ENCODE measurements around the gene TNS3. TPM values are rescaled to one million over a fixed set of nuclear protein-coding genes. Genes with fewer than 3 reads are reported as not detected.

Gene TNS3
- total RNA-seq, 1 donor from 2014 or later = 5.7 TPM

GRCh38 chr7:47255007-47255406 lies 326.9 kb downstream of the TNS3 start:
- DNase-seq = no peak
- Mint-ChIP-seq H3K36me3 (ENCODE audit: low read depth) (no peaks in the 10 kb centered on the region), H3K4me3 (peak overlapping the region; percentile 57), H3K27me3 (peaks cover 15% of the 10 kb centered on the region), H3K4me1 (peaks cover 9% of the 10 kb centered on the region), H3K9me3 (no peaks in the 10 kb centered on the region), H3K27ac (no peak overlapping the region)
- intact Hi-C loops (cut with micrococcal nuclease) = loop anchor here (10.0 kb wide), 1 partner anchor 1330 kb away; the partner anchor contains the start of gene IGFBP3

- no peak overlapping the region for H3K27ac Mint-ChIP-seq
- peak; percentile 87 for DNase-seq
- H3K4me3 Mint-ChIP-seq = peak overlapping the region; percentile 57
- H3K36me3 Mint-ChIP-seq (ENCODE audit: low read depth) = no peaks in the 10 kb centered on the region
- H3K9me3 Mint-ChIP-seq = no peaks in the 10 kb centered on the region
- intact Hi-C loops (cut with micrococcal nuclease) = loop anchor here (5.0 to 10.0 kb wide), 2 partner anchors 563 to 1330 kb away; partner anchors contain the start of gene IGFBP3
- H3K4me1 Mint-ChIP-seq = peaks cover 9% of the 10 kb centered on the region
- peaks cover 19% of the 10 kb centered on the region for H3K27me3 Mint-ChIP-seq
Observed at GRCh38 chr7:47254081-47254977, 327.6 kb downstream of the TNS3 start.

GRCh38 chr7:47253650-47254080 lies 328.2 kb downstream of the TNS3 start:
- H3K27ac Mint-ChIP-seq = no peak overlapping the region
- peak; percentile 54 for DNase-seq
- H3K27me3 Mint-ChIP-seq = peaks cover 19% of the 10 kb centered on the region
- intact Hi-C loops (cut with micrococcal nuclease) = loop anchor here (5.0 to 10.0 kb wide), 2 partner anchors 564 to 1329 kb away; partner anchors contain the start of gene IGFBP3
- peaks cover 9% of the 10 kb centered on the region for H3K4me1 Mint-ChIP-seq
- peak overlapping the region; percentile 12 for H3K4me3 Mint-ChIP-seq
- H3K36me3 Mint-ChIP-seq (ENCODE audit: low read depth) = no peaks in the 10 kb centered on the region
- H3K9me3 Mint-ChIP-seq = no peaks in the 10 kb centered on the region

- Mint-ChIP-seq H3K9me3 (no peaks in the 10 kb centered on the region), H3K4me3 (no peak overlapping the region), H3K27me3 (peaks cover 19% of the 10 kb centered on the region), H3K27ac (no peak overlapping the region), H3K36me3 (ENCODE audit: low read depth) (no peaks in the 10 kb centered on the region), H3K4me1 (peaks cover 9% of the 10 kb centered on the region)
- intact Hi-C loops (cut with micrococcal nuclease) = loop anchor here (5.0 to 10.0 kb wide), 2 partner anchors 565 to 1328 kb away; partner anchors contain the start of gene IGFBP3
- no peak for DNase-seq
Observed at GRCh38 chr7:47252675-47253074, 329.2 kb downstream of the TNS3 start.

- intact Hi-C loops (cut with micrococcal nuclease) = no loop called here
- Mint-ChIP-seq H3K36me3 (ENCODE audit: low read depth) (no peaks in the 10 kb centered on the region), H3K4me1 (peaks cover 5% of the 10 kb centered on the region), H3K4me3 (no peak overlapping the region), H3K27ac (no peak overlapping the region), H3K9me3 (no peaks in the 10 kb centered on the region), H3K27me3 (peaks cover 16% of the 10 kb centered on the region)
- no peak for DNase-seq
Observed at GRCh38 chr7:47249361-47249760, 332.6 kb downstream of the TNS3 start.

GRCh38 chr7:47248797-47249196 lies 333.1 kb downstream of the TNS3 start:
- no peak overlapping the region for H3K27ac Mint-ChIP-seq
- H3K9me3 Mint-ChIP-seq = no peaks in the 10 kb centered on the region
- intact Hi-C loops (cut with micrococcal nuclease) = no loop called here
- H3K27me3 Mint-ChIP-seq = peaks cover 15% of the 10 kb centered on the region
- H3K36me3 Mint-ChIP-seq (ENCODE audit: low read depth) = no peaks in the 10 kb centered on the region
- no peak overlapping the region for H3K4me3 Mint-ChIP-seq
- H3K4me1 Mint-ChIP-seq = peaks cover 3% of the 10 kb centered on the region
- DNase-seq = no peak

- Mint-ChIP-seq H3K36me3 (ENCODE audit: low read depth) (no peaks in the 10 kb centered on the region), H3K27ac (no peak overlapping the region), H3K4me1 (no peaks in the 10 kb centered on the region), H3K27me3 (peaks cover 4% of the 10 kb centered on the region), H3K4me3 (no peak overlapping the region), H3K9me3 (no peaks in the 10 kb centered on the region)
- intact Hi-C loops (cut with micrococcal nuclease) = no loop called here
- DNase-seq = no peak
Observed at GRCh38 chr7:47247132-47247531, 334.8 kb downstream of the TNS3 start.

- Mint-ChIP-seq H3K36me3 (ENCODE audit: low read depth) (no peaks in the 10 kb centered on the region), H3K9me3 (no peaks in the 10 kb centered on the region), H3K4me1 (no peaks in the 10 kb centered on the region), H3K4me3 (no peak overlapping the region), H3K27me3 (peaks cover 3% of the 10 kb centered on the region), H3K27ac (no peak overlapping the region)
- DNase-seq = no peak
- intact Hi-C loops (cut with micrococcal nuclease) = no loop called here
Observed at GRCh38 chr7:47244692-47245091, 337.2 kb downstream of the TNS3 start.

GRCh38 chr7:47241112-47242065 lies 340.5 kb downstream of the TNS3 start:
- no peaks in the 10 kb centered on the region for H3K4me1 Mint-ChIP-seq
- intact Hi-C loops (cut with micrococcal nuclease) = no loop called here
- H3K4me3 Mint-ChIP-seq = no peak overlapping the region
- H3K36me3 Mint-ChIP-seq (ENCODE audit: low read depth) = no peaks in the 10 kb centered on the region
- H3K27ac Mint-ChIP-seq = no peak overlapping the region
- no peaks in the 10 kb centered on the region for H3K9me3 Mint-ChIP-seq
- DNase-seq = no peak
- peaks cover 2% of the 10 kb centered on the region for H3K27me3 Mint-ChIP-seq

GRCh38 chr7:47239931-47240421 lies 341.9 kb downstream of the TNS3 start:
- Mint-ChIP-seq H3K27me3 (peaks cover 2% of the 10 kb centered on the region), H3K4me3 (no peak overlapping the region), H3K27ac (no peak overlapping the region), H3K4me1 (no peaks in the 10 kb centered on the region), H3K9me3 (no peaks in the 10 kb centered on the region), H3K36me3 (ENCODE audit: low read depth) (no peaks in the 10 kb centered on the region)
- no peak for DNase-seq
- intact Hi-C loops (cut with micrococcal nuclease) = no loop called here

- no peaks in the 10 kb centered on the region for H3K36me3 Mint-ChIP-seq (ENCODE audit: low read depth)
- no peak overlapping the region for H3K4me3 Mint-ChIP-seq
- H3K27me3 Mint-ChIP-seq = peaks cover 2% of the 10 kb centered on the region
- H3K4me1 Mint-ChIP-seq = no peaks in the 10 kb centered on the region
- no peaks in the 10 kb centered on the region for H3K9me3 Mint-ChIP-seq
- no peak overlapping the region for H3K27ac Mint-ChIP-seq
- intact Hi-C loops (cut with micrococcal nuclease) = no loop called here
- DNase-seq = no peak
Observed at GRCh38 chr7:47239034-47239433, 342.9 kb downstream of the TNS3 start.

GRCh38 chr7:47236480-47237129 lies 345.3 kb downstream of the TNS3 start:
- Mint-ChIP-seq H3K36me3 (ENCODE audit: low read depth) (no peaks in the 10 kb centered on the region), H3K4me3 (no peak overlapping the region), H3K27me3 (peaks cover 2% of the 10 kb centered on the region), H3K9me3 (no peaks in the 10 kb centered on the region), H3K27ac (no peak overlapping the region), H3K4me1 (no peaks in the 10 kb centered on the region)
- no peak for DNase-seq
- intact Hi-C loops (cut with micrococcal nuclease) = no loop called here

- intact Hi-C loops (cut with micrococcal nuclease) = no loop called here
- Mint-ChIP-seq H3K4me1 (no peaks in the 10 kb centered on the region), H3K27ac (no peak overlapping the region), H3K4me3 (no peak overlapping the region), H3K27me3 (peaks cover 2% of the 10 kb centered on the region), H3K36me3 (ENCODE audit: low read depth) (no peaks in the 10 kb centered on the region), H3K9me3 (no peaks in the 10 kb centered on the region)
- no peak for DNase-seq
Observed at GRCh38 chr7:47233996-47234395, 347.9 kb downstream of the TNS3 start.
